AG10803 (cell line): ENCODE data around the gene MFN2.
"Not testable (repeated sequence)": the region's sequence is repeated elsewhere in the genome, so short reads cannot be mapped to it uniquely, and the experiment has no call there.

Source experiments
- DNase-seq: peaks from one replicate; pipeline ENCODE4 v3.0.0; 2010; ENCODE audit warnings: low read depth
- H3K4me3 ChIP-seq: 2 replicates; pipeline ENCODE4 v1.5.1; 2011; ENCODE audit warnings: mild to moderate bottlenecking, low read length, control low read depth
- TF ChIP-seq, protein P1 (sequence below): conservative IDR thresholded peaks from 2 replicates; pipeline ENCODE4 v1.5.1; 2011; ENCODE audit warnings: mild to moderate bottlenecking, low read length, control low read depth, inconsistent platforms

Gene MFN2

DNA sequence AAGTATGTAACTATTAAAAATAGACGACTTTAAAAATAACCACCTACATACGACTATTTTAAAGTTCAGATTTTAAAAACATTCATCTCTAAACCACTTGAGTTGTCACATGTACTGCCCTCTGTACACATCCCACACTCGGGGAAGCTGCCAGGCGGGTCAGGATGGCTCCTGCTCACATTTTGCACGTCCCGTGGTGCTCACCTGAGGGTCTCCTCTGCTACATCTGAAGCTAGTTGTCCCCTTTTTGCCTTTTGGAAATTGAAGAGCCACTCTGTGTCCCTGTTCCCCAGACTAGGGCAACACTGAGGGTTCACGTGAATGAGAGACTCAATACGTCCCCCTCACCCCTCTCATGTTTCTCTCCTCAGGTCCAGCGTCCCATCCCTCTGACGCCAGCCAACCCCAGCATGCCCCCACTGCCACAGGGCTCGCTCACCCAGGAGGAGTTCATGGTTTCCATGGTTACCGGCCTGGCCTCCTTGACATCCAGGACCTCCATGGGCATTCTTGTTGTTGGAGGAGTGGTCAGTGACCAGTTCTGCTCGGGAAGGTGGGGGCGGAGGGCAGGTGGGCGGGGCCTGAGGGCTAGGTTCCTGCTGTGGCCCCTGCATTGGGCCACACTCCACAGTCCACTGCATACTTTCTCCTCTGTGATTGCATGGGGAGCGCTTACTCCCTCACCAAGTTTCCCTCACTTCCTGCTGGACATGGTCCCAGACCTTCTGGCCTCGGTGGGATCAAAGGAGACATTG is 26.1 kb downstream of the MFN2 start:
- H3K4me3 ChIP-seq = no peak overlapping the region
- TF ChIP-seq, protein P1, sequence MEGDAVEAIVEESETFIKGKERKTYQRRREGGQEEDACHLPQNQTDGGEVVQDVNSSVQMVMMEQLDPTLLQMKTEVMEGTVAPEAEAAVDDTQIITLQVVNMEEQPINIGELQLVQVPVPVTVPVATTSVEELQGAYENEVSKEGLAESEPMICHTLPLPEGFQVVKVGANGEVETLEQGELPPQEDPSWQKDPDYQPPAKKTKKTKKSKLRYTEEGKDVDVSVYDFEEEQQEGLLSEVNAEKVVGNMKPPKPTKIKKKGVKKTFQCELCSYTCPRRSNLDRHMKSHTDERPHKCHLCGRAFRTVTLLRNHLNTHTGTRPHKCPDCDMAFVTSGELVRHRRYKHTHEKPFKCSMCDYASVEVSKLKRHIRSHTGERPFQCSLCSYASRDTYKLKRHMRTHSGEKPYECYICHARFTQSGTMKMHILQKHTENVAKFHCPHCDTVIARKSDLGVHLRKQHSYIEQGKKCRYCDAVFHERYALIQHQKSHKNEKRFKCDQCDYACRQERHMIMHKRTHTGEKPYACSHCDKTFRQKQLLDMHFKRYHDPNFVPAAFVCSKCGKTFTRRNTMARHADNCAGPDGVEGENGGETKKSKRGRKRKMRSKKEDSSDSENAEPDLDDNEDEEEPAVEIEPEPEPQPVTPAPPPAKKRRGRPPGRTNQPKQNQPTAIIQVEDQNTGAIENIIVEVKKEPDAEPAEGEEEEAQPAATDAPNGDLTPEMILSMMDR = no peak
- DNase-seq = no peak

DNA sequence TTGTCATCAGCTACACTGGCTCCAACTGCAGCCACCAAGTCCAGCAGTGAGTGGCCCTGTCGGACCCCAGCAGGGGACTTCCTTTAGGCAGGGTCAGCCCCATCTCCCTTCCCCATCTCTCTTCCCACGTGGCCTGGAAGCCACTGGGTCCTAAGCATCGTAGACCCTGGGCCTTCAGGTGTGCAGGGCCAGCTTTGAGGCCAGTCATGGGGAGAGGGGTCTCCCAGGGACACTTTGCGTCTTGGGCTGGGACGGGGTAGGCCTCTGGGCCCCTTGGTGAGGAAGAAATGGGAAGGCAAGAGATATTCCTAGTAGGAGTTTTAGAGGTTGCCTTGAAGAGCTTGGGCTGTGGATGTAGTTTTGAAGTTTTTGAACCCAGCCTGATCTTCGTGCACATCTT is 27.0 kb downstream of the MFN2 start:
- no peak for DNase-seq
- H3K4me3 ChIP-seq = no peak overlapping the region
- TF ChIP-seq, protein P1 = no peak

DNA sequence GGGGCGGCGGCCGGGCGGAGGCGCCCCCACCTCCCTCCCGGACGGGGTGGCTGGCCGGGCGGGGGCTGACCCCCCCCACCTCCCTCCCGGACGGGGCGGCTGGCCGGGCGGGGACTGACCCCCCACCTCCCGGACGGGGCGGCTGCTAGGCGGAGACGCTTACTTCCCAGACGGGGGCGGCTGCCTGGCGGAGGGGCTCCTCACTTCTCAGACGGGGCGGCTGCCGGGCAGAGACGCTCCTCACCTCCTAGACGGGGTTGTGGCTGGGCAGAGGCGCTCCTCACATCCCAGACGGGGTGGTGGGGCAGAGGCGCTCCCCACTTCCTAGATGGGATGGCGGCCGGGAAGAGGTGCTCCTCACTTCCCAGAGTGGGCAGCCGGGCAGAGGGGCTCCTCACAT is 28.1 kb downstream of the MFN2 start:
- not testable (repeated sequence) for DNase-seq, H3K4me3 ChIP-seq

DNA sequence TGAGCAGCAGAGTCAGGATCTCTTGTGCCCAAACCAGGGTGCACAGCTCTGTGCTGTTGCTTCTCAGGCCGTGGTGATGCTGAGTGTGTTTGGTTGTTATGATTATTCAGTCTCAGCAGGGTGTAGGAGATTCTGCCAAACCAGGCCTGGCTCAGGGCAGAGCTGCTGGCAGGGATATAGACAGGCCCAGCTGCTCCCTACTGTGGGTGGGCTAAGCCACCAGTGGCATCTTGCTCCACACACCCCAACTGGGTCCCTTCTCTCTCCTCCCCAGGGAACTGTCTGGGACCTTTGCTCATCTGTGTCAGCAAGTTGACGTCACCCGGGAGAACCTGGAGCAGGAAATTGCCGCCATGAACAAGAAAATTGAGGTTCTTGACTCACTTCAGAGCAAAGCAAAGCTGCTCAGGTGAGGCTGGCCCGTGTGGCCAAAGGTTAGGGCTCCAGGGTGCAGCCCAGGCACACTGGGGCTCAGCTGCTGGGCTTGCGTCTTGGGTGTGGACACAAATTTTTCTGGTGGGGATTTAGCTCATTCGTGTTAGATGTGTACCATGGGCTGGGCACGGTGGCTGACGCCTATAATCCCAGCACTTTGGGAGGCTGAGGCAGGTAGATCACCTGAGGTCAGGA is 29.2 kb downstream of the MFN2 start:
- H3K4me3 ChIP-seq = no peak overlapping the region
- no peak for DNase-seq
- TF ChIP-seq, protein P1 = no peak

DNA sequence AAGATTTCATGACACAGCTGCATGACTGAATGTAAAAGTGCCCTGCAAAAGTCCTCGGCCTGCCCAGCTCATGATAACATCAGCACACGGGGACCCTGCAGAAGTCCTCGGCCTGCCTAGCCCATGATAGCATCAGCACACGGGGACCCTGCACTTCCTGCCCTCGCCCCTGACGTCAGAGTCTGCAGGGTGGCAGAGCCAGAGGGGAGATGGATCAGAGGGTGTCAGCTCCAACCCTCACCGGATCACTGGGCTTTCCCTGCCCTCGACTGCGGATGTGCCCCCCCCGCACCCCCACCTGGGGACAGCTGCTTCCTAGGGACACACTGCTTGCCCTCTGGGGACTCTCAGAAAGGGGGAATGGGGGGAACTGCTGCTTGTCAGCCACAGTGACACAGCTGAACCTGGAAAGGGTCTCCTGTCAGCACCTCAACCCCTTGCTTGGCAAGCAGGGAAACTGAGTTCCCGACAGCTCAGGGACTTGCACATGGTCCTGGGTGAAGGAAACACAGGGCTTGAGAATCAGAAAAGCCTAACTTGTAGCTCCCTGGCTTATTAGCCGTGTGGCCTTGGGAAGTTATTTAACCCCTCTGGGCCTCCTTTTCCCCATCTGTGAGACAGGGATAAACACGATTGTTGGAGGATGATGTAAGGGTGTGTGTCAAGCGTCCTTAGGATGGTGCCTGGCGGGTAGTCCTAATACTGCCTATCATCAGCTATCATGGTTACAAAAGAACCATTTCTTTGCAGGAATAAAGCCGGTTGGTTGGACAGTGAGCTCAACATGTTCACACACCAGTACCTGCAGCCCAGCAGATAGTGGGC is 30.7 kb downstream of the MFN2 start:
- TF ChIP-seq, protein P1 = no peak

DNA sequence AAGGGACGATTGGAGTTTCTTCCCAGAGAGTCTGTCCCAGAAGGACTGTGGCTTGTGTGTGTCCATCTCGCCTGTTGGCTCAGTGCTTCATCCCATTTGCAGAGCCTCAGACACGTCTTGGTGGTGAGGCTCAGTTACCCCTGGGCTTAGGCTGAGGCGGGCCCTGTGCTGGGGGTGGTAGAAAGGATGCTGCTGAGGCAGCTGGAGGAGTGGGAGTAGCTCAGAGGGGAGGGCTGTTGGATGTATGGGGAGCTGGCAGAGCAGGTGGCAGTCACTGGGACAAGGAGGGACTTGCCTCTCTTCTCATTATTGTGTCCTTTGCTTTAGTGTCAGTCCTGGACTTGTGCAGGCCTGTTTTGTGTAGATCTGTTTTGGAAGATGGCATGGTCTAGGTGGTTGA is 31.8 kb downstream of the MFN2 start:
- TF ChIP-seq, protein P1 = no peak
- no peak overlapping the region for H3K4me3 ChIP-seq
- no peak for DNase-seq

More for the DNA sequence above, 30.7 kb downstream of the MFN2 start:
- no peak overlapping the region for H3K4me3 ChIP-seq
- DNase-seq = no peak

DNA sequence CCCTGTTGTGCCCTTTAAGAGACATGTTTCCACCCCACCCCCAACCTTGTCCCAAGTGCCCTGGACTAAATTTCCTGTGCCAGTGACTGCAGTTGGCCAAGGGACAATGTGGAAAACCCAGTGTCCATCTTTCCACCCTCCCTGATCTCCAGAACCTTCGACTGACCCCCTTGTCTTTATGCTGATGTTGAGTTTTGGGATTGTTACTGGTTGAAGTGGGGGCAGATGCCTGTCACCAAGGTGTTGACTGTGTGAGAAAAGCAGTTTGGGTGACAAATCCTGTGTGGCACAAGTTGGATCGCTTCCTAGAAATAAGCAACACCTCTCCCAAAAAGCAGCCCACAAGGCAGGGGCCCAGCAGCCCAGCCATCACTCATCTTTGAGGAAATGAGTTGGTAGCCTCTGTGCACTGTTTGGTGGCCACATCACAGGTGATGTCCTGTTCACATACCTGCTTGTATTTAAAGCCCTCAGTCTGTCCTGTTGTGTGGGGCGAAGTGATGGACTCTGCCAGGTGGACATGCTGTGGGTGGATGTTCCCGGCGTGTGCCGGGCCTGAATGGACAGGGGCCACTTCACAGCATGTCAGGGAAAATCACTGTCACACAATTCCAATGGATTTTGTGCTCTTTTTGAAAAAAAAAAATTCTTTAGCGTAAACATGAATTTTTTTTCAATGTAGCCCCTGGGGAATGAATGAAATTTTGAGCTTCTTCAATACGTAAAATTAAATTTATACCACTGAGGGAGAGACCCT is 32.5 kb downstream of the MFN2 start:
- no peak for DNase-seq
- no peak overlapping the region for H3K4me3 ChIP-seq
- TF ChIP-seq, protein P1 = no peak
